Measurements from ENCODE around the gene MAB21L2.

The MAB21L2 gene

DNA sequence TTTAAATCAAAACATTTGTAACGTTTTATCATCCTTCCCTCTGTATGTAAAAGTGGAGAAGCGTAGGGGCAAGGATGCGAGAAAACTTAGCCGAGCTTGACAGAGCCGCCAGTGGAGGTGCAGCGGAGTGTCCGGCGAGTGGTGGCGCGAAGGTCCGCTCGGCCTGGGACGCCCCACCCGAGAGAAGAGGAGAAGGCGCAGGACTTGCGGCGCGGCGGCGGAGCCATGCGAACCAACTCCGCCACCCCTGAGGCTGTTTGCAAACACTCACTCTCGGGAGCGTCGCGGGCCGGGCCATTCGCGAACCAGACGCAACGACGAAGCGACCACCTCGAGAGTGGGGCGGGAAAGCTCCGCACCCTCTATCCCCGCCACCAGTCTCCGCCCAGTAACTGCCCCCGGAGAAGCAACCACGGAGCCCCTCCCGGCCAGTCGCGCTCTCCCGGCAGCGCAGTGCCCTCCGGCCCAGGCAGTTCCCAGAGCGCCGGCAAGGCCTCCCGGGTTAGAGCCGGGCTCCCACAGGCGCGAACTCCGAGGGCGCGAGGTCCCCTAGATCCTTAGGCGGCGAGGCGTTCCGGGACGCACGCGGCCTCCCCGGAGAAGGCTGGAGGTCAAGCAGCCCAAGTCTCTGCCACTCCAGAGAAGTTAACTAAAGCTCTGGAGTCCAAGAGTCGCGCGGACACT is 2.3 kb upstream of the MAB21L2 start:
- Histone ChIP-seq H3K9ac (ENCODE audit: low read length) (no peak overlapping the region), H3K36me3 (ENCODE audit: control insufficient read depth, insufficient read depth, low read length) (no peaks in the 10 kb centered on the region), H3K27me3 (ENCODE audit: control insufficient read depth, insufficient read depth, low read length) (no peaks in the 10 kb centered on the region), H3K4me3 (ENCODE audit: low read length) (no peak overlapping the region), H3K9me3 (ENCODE audit: control insufficient read depth, low read length) (no peaks in the 10 kb centered on the region), H3K4me1 (ENCODE audit: control insufficient read depth, insufficient read depth, low read length) (no peaks in the 10 kb centered on the region)

DNA sequence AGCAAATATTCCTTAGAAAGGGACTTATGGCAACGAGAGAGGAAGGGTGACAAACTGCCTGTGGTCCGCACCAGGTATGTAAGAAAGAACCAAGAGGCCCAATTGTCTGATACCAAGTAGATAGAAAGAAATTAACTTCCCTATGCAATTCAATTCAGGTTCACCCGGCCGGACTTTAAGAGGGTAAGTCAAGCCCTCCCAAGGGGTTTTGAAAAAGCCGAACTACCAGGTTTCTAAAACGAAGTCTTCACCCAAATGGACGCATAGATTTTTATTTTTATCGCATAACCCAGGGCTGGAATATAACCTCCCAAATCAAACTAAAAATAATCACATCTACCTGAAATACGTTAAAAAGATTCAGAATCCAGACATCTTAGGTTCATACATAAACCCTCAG is 1.6 kb upstream of the MAB21L2 start:
- Histone ChIP-seq H3K9ac (ENCODE audit: low read length) (no peak overlapping the region), H3K36me3 (ENCODE audit: control insufficient read depth, insufficient read depth, low read length) (no peaks in the 10 kb centered on the region), H3K27me3 (ENCODE audit: control insufficient read depth, insufficient read depth, low read length) (no peaks in the 10 kb centered on the region), H3K4me1 (ENCODE audit: control insufficient read depth, insufficient read depth, low read length) (no peaks in the 10 kb centered on the region), H3K9me3 (ENCODE audit: control insufficient read depth, low read length) (no peaks in the 10 kb centered on the region), H3K4me3 (ENCODE audit: low read length) (no peak overlapping the region)

DNA sequence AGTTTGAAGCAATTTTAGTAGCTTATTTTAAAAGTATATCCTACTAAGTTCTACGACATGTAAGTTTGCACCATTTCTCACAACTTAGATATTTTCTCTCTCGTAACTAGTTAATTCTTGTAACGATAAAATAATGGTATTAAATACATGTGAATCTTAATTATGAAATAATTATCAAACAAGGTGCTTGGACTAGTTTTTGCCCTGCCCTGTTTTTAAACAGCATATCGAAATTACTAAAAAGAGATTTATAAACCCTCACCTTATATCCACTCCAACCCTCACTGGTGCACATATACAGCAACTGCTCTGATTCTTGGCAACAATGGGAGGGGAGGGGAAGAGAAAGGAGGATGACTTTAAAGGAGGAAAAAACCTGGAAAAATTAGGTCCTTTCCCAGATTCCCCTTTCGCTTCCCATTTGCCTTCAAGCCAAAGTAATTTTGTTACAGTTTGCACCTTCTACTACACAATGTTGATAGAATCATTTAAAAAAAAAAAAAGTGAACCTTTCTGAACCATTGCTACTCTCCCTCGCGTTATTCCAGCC is 820 bp upstream of the MAB21L2 start:
- H3K4me3 ChIP-seq (ENCODE audit: low read length), result no peak overlapping the region

DNA sequence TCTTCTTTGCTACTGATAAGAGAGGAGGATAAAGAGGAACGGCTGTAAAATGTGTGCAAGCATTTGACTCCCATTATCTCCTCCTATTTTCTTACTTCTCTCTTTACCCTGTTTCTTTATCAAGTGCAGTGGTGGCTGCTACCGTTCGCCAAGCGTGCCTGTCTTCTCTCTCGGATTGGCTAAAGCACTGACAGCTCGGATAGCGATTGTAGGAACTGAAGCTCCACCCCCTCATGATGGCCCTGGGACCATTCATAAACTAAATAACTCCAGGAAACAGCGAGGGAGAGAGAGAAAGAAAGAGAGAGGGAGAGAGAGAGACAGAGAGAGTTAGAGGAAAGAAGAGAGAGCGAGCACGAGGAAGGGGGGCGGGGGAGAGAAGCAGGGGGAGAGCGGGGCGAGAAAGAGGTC is 305 bp upstream of the MAB21L2 start:
- no peak overlapping the region for H3K4me3 ChIP-seq (ENCODE audit: low read length)
- H3K4me1 ChIP-seq (ENCODE audit: control insufficient read depth, insufficient read depth, low read length), result no peaks in the 10 kb centered on the region
- H3K9me3 ChIP-seq (ENCODE audit: control insufficient read depth, low read length), result no peaks in the 10 kb centered on the region
- H3K9ac ChIP-seq (ENCODE audit: low read length), result no peak overlapping the region
- no peaks in the 10 kb centered on the region for H3K36me3 ChIP-seq (ENCODE audit: control insufficient read depth, insufficient read depth, low read length)
- no peaks in the 10 kb centered on the region for H3K27me3 ChIP-seq (ENCODE audit: control insufficient read depth, insufficient read depth, low read length)

More for the DNA sequence above, 820 bp upstream of the MAB21L2 start:
- Histone ChIP-seq H3K9me3 (ENCODE audit: control insufficient read depth, low read length) (no peaks in the 10 kb centered on the region), H3K9ac (ENCODE audit: low read length) (no peak overlapping the region), H3K36me3 (ENCODE audit: control insufficient read depth, insufficient read depth, low read length) (no peaks in the 10 kb centered on the region), H3K27me3 (ENCODE audit: control insufficient read depth, insufficient read depth, low read length) (no peaks in the 10 kb centered on the region), H3K4me1 (ENCODE audit: control insufficient read depth, insufficient read depth, low read length) (no peaks in the 10 kb centered on the region)

DNA sequence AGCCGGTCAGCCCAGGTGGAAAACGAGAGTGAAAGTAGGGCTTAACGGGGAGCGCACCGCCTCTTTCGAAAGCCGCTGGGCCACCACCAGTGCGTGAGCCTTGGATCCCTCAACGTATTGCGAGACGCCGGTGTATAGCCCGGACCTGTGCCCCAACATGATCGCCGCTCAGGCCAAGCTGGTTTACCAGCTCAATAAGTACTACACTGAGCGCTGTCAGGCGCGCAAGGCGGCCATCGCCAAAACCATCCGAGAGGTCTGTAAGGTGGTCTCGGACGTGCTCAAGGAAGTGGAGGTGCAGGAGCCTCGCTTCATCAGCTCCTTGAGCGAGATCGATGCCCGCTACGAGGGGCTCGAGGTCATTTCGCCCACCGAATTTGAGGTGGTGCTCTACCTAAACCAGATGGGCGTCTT is 929 bp downstream of the MAB21L2 start:
- Histone ChIP-seq H3K9me3 (ENCODE audit: control insufficient read depth, low read length) (no peaks in the 10 kb centered on the region), H3K4me1 (ENCODE audit: control insufficient read depth, insufficient read depth, low read length) (no peaks in the 10 kb centered on the region), H3K36me3 (ENCODE audit: control insufficient read depth, insufficient read depth, low read length) (no peaks in the 10 kb centered on the region), H3K4me3 (ENCODE audit: low read length) (no peak overlapping the region), H3K27me3 (ENCODE audit: control insufficient read depth, insufficient read depth, low read length) (no peaks in the 10 kb centered on the region), H3K9ac (ENCODE audit: low read length) (no peak overlapping the region)

DNA sequence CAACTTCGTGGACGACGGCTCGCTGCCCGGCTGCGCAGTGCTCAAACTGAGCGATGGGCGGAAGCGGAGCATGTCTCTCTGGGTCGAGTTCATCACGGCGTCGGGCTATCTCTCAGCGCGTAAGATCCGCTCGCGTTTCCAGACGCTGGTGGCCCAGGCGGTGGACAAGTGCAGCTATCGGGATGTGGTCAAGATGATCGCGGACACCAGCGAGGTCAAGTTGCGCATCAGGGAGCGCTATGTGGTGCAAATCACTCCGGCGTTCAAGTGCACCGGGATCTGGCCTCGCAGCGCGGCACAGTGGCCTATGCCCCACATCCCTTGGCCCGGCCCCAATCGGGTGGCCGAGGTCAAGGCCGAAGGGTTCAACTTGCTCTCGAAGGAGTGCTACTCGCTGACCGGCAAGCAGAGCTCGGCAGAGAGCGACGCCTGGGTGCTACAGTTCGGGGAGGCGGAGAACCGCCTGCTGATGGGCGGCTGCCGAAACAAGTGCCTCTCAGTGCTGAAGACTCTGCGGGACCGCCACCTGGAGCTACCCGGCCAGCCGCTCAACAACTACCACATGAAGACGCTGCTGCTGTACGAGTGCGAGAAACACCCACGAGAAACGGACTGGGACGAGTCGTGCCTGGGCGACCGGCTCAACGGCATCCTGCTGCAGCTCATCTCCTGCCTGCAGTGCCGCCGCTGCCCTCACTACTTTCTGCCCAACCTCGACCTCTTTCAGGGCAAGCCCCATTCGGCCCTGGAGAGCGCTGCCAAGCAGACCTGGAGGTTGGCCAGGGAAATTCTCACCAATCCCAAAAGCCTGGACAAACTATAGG is 1.5 kb downstream of the MAB21L2 start:
- Histone ChIP-seq H3K27me3 (ENCODE audit: control insufficient read depth, insufficient read depth, low read length) (no peaks in the 10 kb centered on the region), H3K9ac (ENCODE audit: low read length) (no peak overlapping the region), H3K9me3 (ENCODE audit: control insufficient read depth, low read length) (no peaks in the 10 kb centered on the region), H3K4me3 (ENCODE audit: low read length) (no peak overlapping the region), H3K36me3 (ENCODE audit: control insufficient read depth, insufficient read depth, low read length) (no peaks in the 10 kb centered on the region), H3K4me1 (ENCODE audit: control insufficient read depth, insufficient read depth, low read length) (no peaks in the 10 kb centered on the region)

DNA sequence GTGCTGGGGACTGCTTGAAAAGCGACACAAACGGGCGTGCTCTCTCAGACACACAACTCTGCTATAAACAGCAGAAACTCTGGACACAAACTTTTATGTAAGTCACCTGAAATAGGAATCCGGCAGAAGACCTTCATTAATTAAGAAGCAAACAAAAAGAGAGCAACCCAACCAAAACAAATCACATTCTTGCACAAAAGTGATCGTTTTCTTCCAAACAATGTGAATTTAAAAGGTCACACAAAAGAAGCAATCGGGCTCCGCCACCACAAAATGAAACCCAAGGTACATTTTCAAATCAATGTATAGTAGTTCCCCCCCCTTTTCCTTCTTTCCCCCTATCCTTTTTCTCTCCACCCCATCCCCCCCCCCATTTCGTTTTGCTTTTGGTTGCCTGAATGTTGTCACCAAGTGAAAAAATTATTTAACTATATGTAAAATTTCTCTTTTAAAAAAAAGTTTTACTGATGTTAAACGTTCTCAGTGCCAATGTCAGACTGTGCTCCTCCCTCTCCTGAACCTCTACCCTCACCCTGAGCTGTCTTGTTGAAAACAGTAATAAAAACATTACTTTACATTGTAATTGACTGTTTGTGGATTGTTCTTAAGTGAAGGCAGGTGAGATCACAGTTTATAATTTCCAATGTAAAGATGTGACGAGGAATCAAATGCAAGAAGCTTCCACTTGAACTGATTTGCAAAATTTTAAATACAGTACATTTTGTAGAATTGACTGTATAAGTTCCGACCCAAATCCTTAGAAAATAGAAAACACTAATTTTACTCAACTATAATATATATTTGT is 2.4 kb downstream of the MAB21L2 start:
- no peaks in the 10 kb centered on the region for H3K27me3 ChIP-seq (ENCODE audit: control insufficient read depth, insufficient read depth, low read length)
- H3K36me3 ChIP-seq (ENCODE audit: control insufficient read depth, insufficient read depth, low read length), result no peaks in the 10 kb centered on the region
- no peak overlapping the region for H3K9ac ChIP-seq (ENCODE audit: low read length)
- no peak overlapping the region for H3K4me3 ChIP-seq (ENCODE audit: low read length)
- no peaks in the 10 kb centered on the region for H3K4me1 ChIP-seq (ENCODE audit: control insufficient read depth, insufficient read depth, low read length)
- no peaks in the 10 kb centered on the region for H3K9me3 ChIP-seq (ENCODE audit: control insufficient read depth, low read length)

DNA sequence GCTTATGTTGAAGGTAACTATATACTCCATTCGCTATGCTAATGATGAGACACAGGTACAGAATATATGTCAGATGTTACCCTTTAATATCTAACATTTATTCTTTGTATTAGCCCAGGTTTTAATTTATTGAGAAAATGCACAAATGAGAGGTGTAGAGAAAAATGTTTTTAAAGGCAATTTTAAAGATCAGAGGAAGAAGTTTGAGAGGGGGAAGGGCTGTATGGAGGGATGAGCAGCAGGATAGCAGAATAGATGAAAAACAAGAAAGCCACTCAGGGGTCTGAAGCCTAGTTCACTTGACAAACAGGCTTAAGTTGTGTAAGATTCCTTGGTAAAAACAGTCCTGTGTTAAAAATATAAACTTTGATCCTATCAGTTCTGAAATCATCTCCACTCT is 3.7 kb downstream of the MAB21L2 start:
- Histone ChIP-seq H3K27me3 (ENCODE audit: control insufficient read depth, insufficient read depth, low read length) (no peaks in the 10 kb centered on the region), H3K9me3 (ENCODE audit: control insufficient read depth, low read length) (no peaks in the 10 kb centered on the region), H3K9ac (ENCODE audit: low read length) (no peak overlapping the region), H3K4me3 (ENCODE audit: low read length) (no peak overlapping the region), H3K4me1 (ENCODE audit: control insufficient read depth, insufficient read depth, low read length) (no peaks in the 10 kb centered on the region), H3K36me3 (ENCODE audit: control insufficient read depth, insufficient read depth, low read length) (no peaks in the 10 kb centered on the region)

DNA sequence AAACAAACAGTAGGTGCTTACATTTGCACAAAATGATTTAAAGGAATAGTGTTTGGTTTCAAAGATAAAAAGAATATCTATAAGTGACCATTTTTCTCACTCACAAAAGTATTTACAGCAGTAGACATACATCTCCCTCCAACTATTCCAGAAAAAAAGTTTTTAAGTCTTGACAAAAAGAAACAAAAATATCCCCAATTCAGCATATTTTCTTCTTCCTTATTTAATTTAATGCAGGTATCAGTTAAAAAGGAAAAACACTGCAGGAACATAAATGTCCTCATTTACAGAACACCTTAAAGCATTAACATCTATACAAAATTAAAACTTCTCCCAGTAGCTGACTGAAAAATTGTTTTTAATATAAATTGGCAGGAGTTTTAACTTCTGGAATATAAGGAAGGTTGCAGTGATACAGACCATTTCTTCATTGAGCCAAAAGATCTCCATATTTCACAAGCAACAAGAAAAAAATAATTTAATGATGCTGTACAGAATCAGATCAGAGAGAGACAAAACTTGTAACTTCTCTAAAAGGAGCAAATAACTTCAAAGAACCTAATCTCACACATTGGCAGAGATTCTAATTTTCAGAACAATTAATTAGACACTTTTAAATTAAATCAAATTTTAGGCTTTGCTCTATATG is 4.3 kb downstream of the MAB21L2 start:
- no peaks in the 10 kb centered on the region for H3K27me3 ChIP-seq (ENCODE audit: control insufficient read depth, insufficient read depth, low read length)
- no peak overlapping the region for H3K9ac ChIP-seq (ENCODE audit: low read length)
- H3K4me1 ChIP-seq (ENCODE audit: control insufficient read depth, insufficient read depth, low read length), result no peaks in the 10 kb centered on the region
- H3K4me3 ChIP-seq (ENCODE audit: low read length), result no peak overlapping the region
- no peaks in the 10 kb centered on the region for H3K36me3 ChIP-seq (ENCODE audit: control insufficient read depth, insufficient read depth, low read length)
- H3K9me3 ChIP-seq (ENCODE audit: control insufficient read depth, low read length), result no peaks in the 10 kb centered on the region

DNA sequence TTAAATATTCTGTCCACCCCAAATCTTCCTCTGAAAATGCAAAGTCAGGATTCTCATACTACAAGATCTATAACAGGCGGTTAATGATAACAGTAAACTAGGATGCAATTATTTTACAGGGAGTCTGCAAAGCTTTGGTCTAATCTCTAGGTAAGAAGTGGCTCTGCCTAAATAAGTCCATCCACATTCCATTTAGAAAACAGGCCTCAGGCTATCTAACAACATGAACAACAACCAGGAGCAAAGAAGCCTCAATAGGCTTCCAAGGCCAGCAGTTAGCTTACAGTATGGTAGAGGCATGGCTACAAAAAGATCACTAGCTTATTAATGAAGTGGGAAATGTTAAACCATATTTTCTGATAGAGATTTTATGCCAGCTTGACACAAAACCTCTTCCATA is 6.4 kb downstream of the MAB21L2 start:
- H3K36me3 ChIP-seq (ENCODE audit: control insufficient read depth, insufficient read depth, low read length), result no peaks in the 10 kb centered on the region
- H3K4me3 ChIP-seq (ENCODE audit: low read length), result no peak overlapping the region
- H3K4me1 ChIP-seq (ENCODE audit: control insufficient read depth, insufficient read depth, low read length), result no peaks in the 10 kb centered on the region
- H3K27me3 ChIP-seq (ENCODE audit: control insufficient read depth, insufficient read depth, low read length), result no peaks in the 10 kb centered on the region
- H3K9me3 ChIP-seq (ENCODE audit: control insufficient read depth, low read length), result no peaks in the 10 kb centered on the region
- no peak overlapping the region for H3K9ac ChIP-seq (ENCODE audit: low read length)

DNA sequence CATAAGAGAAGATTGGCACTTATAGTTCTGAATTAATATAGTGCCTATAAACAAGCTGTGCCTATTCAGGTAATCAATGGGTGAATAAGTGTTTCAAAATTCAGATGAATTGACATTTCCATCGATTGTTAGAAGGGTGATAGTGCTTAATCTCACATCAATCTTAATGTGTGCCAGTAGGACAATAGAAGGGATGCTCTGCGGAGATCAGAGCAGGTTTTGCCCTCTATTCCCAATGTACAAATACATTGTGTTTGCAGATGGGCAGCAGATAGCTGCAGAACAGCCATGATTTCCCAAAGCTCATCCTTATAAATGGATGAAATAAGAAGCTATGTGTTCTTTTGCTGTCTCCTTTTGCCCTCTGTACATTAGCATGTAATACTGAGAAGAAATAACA is 7.2 kb downstream of the MAB21L2 start:
- Histone ChIP-seq H3K36me3 (ENCODE audit: control insufficient read depth, insufficient read depth, low read length) (no peaks in the 10 kb centered on the region), H3K27me3 (ENCODE audit: control insufficient read depth, insufficient read depth, low read length) (no peaks in the 10 kb centered on the region), H3K9ac (ENCODE audit: low read length) (no peak overlapping the region), H3K4me3 (ENCODE audit: low read length) (no peak overlapping the region), H3K4me1 (ENCODE audit: control insufficient read depth, insufficient read depth, low read length) (no peaks in the 10 kb centered on the region), H3K9me3 (ENCODE audit: control insufficient read depth, low read length) (no peaks in the 10 kb centered on the region)
